Measurements from ENCODE around the gene SMYD5. TPM values are rescaled to one million over a fixed set of nuclear protein-coding genes. Genes with fewer than 3 reads are reported as not detected.

Gene SMYD5
- total RNA-seq, 4 donors from 2014 or later: 12.1 to 19.6 (median 15.4) TPM

DNA sequence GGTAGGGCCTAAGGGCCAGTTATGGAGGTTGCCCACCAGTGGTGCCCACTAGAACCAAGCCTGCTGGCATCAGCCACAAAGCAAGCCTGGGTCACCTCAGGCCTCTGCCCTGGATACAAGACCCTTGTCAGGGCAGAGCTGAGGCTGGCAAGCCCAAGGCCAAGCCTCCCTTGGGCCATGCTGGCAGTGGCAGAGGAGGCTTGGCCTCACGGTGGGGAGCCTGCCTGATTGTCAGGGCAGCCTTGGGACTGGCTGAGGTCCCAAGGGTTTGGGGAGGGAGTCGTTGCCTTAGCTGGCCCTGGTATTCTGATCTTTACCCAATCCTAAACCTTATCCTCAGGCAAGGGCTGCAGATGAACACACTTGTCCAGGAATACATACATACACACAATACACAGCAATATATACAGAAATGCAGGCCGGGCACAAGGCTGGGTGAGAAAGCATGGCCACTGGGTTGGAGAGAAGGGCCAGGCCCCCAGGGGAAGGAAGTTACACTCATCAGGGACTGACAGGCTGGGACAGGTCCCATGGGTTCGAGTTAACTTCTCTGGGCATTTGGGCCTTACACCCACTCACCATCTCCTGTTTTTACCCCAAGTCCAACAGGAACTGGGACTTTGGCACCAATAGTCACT lies 41.1 kb downstream of the SMYD5 start:
- WGBS: 56% methylated on average over 3 of the region's 4 CpGs
- no peak for DNase-seq (ENCODE audit: extremely low spot score)
- H3K27me3 ChIP-seq: no peaks in the 10 kb centered on the region
- H3K27ac ChIP-seq (replicated peaks in 1 of 4): no peak overlapping the region
- intact Hi-C loops (cut with DNase I): no loop called here
- H3K36me3 ChIP-seq: peaks cover 33 to 58% (median 53%) of the 10 kb centered on the region in 4 donors
- peaks cover 0 to under 1% (median 0%) of the 10 kb centered on the region in 4 donors for H3K4me1 ChIP-seq
- TF ChIP-seq POLR2A (IDR thresholded peaks at IDR 0.05; ENCODE audit: low read depth) (no peak), POLR2AphosphoS5 (IDR thresholded peaks at IDR 0.05) (no peak), CTCF (IDR thresholded peaks at IDR 0.05) (no peak), EP300 (IDR thresholded peaks at IDR 0.05) (no peak)
- no peak overlapping the region for H3K4me3 ChIP-seq
- no peaks in the 10 kb centered on the region for H3K9me3 ChIP-seq

DNA sequence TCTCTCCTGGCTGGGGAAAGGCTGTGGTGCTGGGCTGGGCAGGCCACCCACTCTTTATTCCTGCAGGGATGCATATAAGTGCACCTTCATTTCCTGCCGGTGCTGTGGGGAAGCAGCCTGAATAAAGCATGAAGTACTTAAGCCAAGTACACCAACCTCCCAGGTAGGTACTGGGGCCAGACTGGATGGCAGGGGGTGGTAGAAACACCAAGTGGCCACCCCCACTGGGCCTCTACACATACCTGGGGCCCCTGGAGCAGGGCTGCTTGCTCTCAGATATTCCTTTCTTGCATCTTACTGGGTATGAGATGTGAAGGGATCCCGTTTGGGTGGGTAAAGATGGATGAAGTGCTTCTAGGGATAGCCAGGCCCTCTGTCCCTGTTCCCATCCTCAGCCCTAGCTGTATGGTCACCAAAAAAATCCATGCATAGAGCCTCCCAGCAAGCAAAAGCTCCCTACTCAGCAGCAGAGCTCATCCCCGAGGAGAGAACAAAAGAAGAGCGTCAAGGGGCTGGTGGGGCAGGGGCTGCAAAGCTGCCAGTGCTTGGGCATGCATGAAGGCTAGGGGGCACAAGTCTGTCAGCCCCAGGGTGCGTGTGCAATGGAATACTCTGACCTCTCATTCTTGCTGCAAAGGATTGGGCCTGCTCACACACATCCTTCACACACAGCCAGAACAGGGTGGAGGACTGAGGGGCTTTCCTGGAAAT lies 42.0 kb downstream of the SMYD5 start:
- Histone ChIP-seq H3K27ac (replicated peaks in 1 of 4) (no peak overlapping the region), H3K9me3 (no peaks in the 10 kb centered on the region), H3K4me3 (no peak overlapping the region), H3K36me3 (peaks cover 23 to 48% (median 44%) of the 10 kb centered on the region in 4 donors), H3K27me3 (no peaks in the 10 kb centered on the region), H3K4me1 (peaks cover 0 to 2% (median 0%) of the 10 kb centered on the region in 4 donors)
- TF ChIP-seq POLR2A (IDR thresholded peaks at IDR 0.05; ENCODE audit: low read depth) (no peak), EP300 (IDR thresholded peaks at IDR 0.05) (no peak), POLR2AphosphoS5 (IDR thresholded peaks at IDR 0.05) (no peak), CTCF (IDR thresholded peaks at IDR 0.05) (no peak)
- 72% methylated on average over 5 of the region's 5 CpGs for WGBS
- DNase-seq (ENCODE audit: extremely low spot score): no peak
- intact Hi-C loops (cut with DNase I): no loop called here

- Histone ChIP-seq H3K27me3 (no peaks in the 10 kb centered on the region), H3K9me3 (no peaks in the 10 kb centered on the region), H3K27ac (replicated peaks in 1 of 4) (no peak overlapping the region), H3K36me3 (peaks cover 18 to 43% (median 39%) of the 10 kb centered on the region in 4 donors), H3K4me1 (peaks cover 0 to 2% (median 0%) of the 10 kb centered on the region in 4 donors), H3K4me3 (no peak overlapping the region)
- TF ChIP-seq POLR2A (IDR thresholded peaks at IDR 0.05; ENCODE audit: low read depth) (no peak), EP300 (IDR thresholded peaks at IDR 0.05) (no peak), CTCF (IDR thresholded peaks at IDR 0.05) (no peak), POLR2AphosphoS5 (IDR thresholded peaks at IDR 0.05) (no peak)
- no peak for DNase-seq (ENCODE audit: extremely low spot score)
- intact Hi-C loops (cut with DNase I): no loop called here
- WGBS: no CpG with 5 or more reads among the region's 1 CpG
These were observed 42.5 kb downstream of the SMYD5 start for GRCh38 chr2:73256618-73256922.

DNA sequence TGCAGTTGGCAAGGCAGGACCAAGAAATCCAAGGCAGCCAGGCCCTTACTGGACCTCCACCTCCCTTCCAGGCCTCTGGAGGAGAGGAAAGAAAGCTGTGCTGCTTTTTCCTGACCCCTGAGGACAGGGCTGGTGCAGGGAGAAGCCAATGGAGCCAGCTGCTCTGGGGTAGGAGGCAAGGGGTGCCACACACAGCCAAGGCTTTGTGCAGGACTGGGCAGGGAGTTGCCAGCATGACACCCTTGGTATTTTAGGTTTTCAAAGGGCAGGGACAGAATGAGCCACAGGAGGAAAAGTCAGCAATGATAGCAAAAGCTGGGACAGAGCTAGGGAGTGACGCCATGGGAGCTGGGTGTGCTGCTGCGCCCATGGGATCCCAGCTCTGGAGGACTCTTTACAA lies 43.0 kb downstream of the SMYD5 start:
- TF ChIP-seq POLR2A (IDR thresholded peaks at IDR 0.05; ENCODE audit: low read depth): no peak
- intact Hi-C loops (cut with DNase I): no loop called here
- H3K9me3 ChIP-seq: no peaks in the 10 kb centered on the region
- H3K4me3 ChIP-seq: no peak overlapping the region
- H3K27ac ChIP-seq (replicated peaks in 1 of 4): no peak overlapping the region
- 91% methylated on average over 2 of the region's 2 CpGs for WGBS
- no peak for DNase-seq (ENCODE audit: extremely low spot score)
- peaks cover 15 to 39% (median 34%) of the 10 kb centered on the region in 4 donors for H3K36me3 ChIP-seq
- H3K4me1 ChIP-seq: peaks cover 0 to 2% (median 0%) of the 10 kb centered on the region in 4 donors
- H3K27me3 ChIP-seq: no peaks in the 10 kb centered on the region

DNA sequence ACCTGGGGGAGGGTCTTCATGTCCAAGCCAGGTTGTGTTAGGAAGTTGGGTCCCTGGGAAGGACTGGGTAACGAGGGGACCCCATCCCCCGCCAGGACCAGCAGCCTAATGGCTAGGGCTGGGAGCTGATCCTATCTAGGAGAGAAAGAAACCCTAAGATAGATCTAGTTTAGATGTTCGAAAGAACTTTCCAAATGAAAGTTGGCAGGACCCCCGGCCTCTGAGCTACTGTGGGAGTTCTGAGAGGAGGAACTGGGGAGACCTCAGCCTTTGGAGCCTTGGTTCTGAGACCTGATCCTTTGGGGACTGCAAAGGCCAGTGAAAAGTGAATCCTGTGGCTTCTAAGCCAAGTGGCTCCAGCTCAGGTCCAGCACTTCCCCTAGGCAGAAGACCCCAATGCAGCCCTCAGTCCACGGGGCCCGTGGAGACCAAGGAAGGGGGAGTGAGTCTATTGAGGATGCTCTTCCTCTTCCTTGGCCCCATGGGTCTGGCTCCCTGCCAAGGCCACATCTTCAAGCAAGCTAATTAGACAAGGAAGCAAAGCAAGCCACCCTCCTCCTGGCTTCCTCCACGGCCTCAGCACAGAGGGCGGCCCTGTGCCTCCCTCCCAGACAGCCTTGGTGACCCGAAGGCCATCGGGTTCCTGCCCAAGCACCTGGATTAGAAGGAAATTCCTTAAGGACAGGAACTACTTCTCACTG lies 43.5 kb downstream of the SMYD5 start:
- peaks cover 10 to 34% (median 29%) of the 10 kb centered on the region in 4 donors for H3K36me3 ChIP-seq
- WGBS: 74% methylated on average over 10 of the region's 10 CpGs
- H3K27me3 ChIP-seq: no peaks in the 10 kb centered on the region
- DNase-seq (ENCODE audit: extremely low spot score): no peak
- peaks cover 0 to 2% (median 0%) of the 10 kb centered on the region in 4 donors for H3K4me1 ChIP-seq
- intact Hi-C loops (cut with DNase I): no loop called here
- H3K27ac ChIP-seq (replicated peaks in 1 of 4): no peak overlapping the region
- no peaks in the 10 kb centered on the region for H3K9me3 ChIP-seq
- TF ChIP-seq EP300 (IDR thresholded peaks at IDR 0.05) (no peak), POLR2AphosphoS5 (IDR thresholded peaks at IDR 0.05) (no peak), POLR2A (IDR thresholded peaks at IDR 0.05; ENCODE audit: low read depth) (no peak), CTCF (IDR thresholded peaks at IDR 0.05) (no peak)
- H3K4me3 ChIP-seq: no peak overlapping the region
